ENCODE data around the gene ZC2HC1B. TPM values are rescaled to one million over a fixed set of nuclear protein-coding genes. Genes with fewer than 3 reads are reported as not detected.

ZC2HC1B gene
- total RNA-seq, 3 donors from 2014 or later, result not detected

DNA sequence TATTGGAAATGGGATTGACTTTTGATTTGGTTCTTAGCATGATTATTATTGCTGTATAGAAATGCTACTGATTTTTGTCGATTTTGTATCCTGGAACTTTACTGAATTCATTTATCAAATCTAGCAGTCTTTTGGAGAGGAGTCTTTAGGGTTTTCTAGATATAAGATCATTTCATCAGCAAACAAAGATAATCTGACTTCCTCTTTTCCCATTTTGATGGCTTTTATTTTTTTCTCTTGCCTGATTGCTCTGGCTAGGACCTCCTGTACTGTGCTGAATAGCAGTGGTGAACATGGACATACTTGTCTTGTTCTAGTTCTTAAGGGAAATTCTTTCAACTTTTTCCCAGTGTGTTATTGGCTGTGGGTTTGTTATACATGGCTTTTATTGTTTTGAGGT, 64.6 kb downstream of the ZC2HC1B start:
- Histone ChIP-seq H3K36me3 (ENCODE audit: low read depth) (no peaks in the 10 kb centered on the region), H3K4me1 (ENCODE audit: low read depth) (no peaks in the 10 kb centered on the region), H3K9me3 (no peaks in the 10 kb centered on the region), H3K4me3 (no peak overlapping the region)
- ATAC-seq, result no peak
- intact Hi-C loops (cut with DNase I, micrococcal nuclease), result no loop called here
- no peak for TF ChIP-seq CTCF (IDR thresholded peaks at IDR 0.05)
- DNase-seq, result no peak

DNA sequence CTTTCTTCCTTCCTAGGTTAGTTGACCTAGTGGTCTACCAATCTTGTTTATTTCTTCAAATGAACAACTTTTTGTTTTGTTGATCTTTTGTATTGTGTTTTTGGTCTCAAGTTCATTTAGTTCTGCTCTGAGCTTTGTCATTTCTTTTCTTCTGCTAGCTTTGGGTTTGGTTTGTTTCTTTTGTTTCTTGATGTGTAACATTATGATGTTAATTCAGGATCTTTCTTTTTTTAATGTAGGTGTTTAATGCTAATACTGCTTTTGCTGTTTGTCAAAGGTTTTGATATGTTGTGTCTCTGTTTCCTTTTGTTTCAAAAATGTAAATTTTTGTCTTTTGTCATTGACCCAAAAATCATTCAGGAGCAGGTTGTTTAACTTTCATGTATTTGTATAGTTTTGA, 65.7 kb downstream of the ZC2HC1B start:
- ATAC-seq, result no peak
- Histone ChIP-seq H3K4me1 (ENCODE audit: low read depth) (no peaks in the 10 kb centered on the region), H3K4me3 (no peak overlapping the region), H3K9me3 (no peaks in the 10 kb centered on the region), H3K36me3 (ENCODE audit: low read depth) (no peaks in the 10 kb centered on the region)
- intact Hi-C loops (cut with DNase I, micrococcal nuclease), result no loop called here
- TF ChIP-seq CTCF (IDR thresholded peaks at IDR 0.05), result no peak
- DNase-seq, result no peak

- intact Hi-C loops (cut with DNase I, micrococcal nuclease), result no loop called here
- DNase-seq (no peak), ATAC-seq (no peak)
- Histone ChIP-seq H3K4me3 (no peak overlapping the region), H3K36me3 (ENCODE audit: low read depth) (no peaks in the 10 kb centered on the region), H3K4me1 (ENCODE audit: low read depth) (no peaks in the 10 kb centered on the region), H3K9me3 (no peaks in the 10 kb centered on the region)
- TF ChIP-seq CTCF (IDR thresholded peaks at IDR 0.05), result no peak
Observed at GRCh38 chr6:143934331-143934730, 70.1 kb downstream of the ZC2HC1B start.

- ATAC-seq, result no peak
- Histone ChIP-seq H3K4me3 (no peak overlapping the region), H3K4me1 (ENCODE audit: low read depth) (no peaks in the 10 kb centered on the region), H3K9me3 (no peaks in the 10 kb centered on the region), H3K36me3 (ENCODE audit: low read depth) (no peaks in the 10 kb centered on the region)
- no peak for DNase-seq
- intact Hi-C loops (cut with DNase I, micrococcal nuclease), result no loop called here
- TF ChIP-seq CTCF (IDR thresholded peaks at IDR 0.05), result no peak
Observed at GRCh38 chr6:143934867-143935266, 70.6 kb downstream of the ZC2HC1B start.

DNA sequence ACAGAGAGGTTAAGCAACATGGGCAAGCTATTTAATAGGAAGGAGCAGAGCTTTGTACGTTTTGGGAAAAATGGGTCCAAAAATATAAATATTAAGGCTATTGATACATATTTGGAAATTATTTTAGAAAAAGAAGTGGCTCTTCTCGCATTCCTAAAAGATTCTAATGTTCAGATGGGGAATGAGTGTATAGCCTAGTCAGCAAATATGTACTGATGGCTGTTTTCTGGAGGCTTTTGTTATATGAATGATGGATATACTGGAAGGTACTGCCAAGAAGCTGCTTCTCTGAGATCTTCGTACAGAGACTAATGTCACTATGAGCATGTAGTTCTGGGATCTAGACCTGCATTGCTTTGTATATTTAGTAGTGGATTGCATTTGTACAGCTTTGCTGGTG, 72.1 kb downstream of the ZC2HC1B start:
- Histone ChIP-seq H3K4me1 (ENCODE audit: low read depth) (no peaks in the 10 kb centered on the region), H3K4me3 (no peak overlapping the region), H3K36me3 (ENCODE audit: low read depth) (no peaks in the 10 kb centered on the region), H3K9me3 (no peaks in the 10 kb centered on the region)
- ATAC-seq (no peak), DNase-seq (no peak)
- no peak for TF ChIP-seq CTCF (IDR thresholded peaks at IDR 0.05)
- intact Hi-C loops (cut with DNase I, micrococcal nuclease), result no loop called here
